Measurements from ENCODE around the gene PIK3AP1. TPM values are rescaled to one million over a fixed set of nuclear protein-coding genes. Genes with fewer than 3 reads are reported as not detected.

PIK3AP1 gene
- polyA plus RNA-seq, 1 of the 3 experiments (the other 2 are of a cell fraction) = 0.07 TPM

- Histone ChIP-seq H3K4me1 (ENCODE audit: control insufficient read depth in 1 of 2, insufficient read depth in 2 of 2, low read depth in 1 of 2, low read length in 1 of 2) (no peaks in the 10 kb centered on the region), H3F3A (replicated peaks; ENCODE audit: insufficient read depth) (no peaks in the 10 kb centered on the region), H3K9me2 (no peaks in the 10 kb centered on the region), H3K9me3 (no peaks in the 10 kb centered on the region), H4K20me1 (ENCODE audit: insufficient read depth) (no peaks in the 10 kb centered on the region), H2AFZ (ENCODE audit: low read depth) (no peak overlapping the region), H3K27me3 (ENCODE audit: insufficient read depth) (no peaks in the 10 kb centered on the region), H3K27ac (ENCODE audit: low read depth in 2 of 2, low read length in 1 of 2) (no peak overlapping the region), H3K4me2 (no peak overlapping the region), H3K36me3 (replicated peaks in 1 of 2; ENCODE audit: control insufficient read depth in 1 of 2, insufficient read depth in 2 of 2, low read length in 1 of 2) (no peaks in the 10 kb centered on the region), H3K79me2 (ENCODE audit: insufficient read depth) (no peaks in the 10 kb centered on the region), H3K9ac (no peak overlapping the region), H3K4me3 (ENCODE audit: low read depth in 2 of 2, low read length in 1 of 2) (no peak overlapping the region)
- no peak for DNase-seq
- ChIA-PET POLR2A (no interaction called here), CTCF (interaction anchor here (0.7 kb wide), 1 partner anchor 12 kb away, joined by 3 read pairs; no protein-coding TSS in a partner anchor)
- 63% methylated on average over 3 of the region's 3 CpGs for WGBS (ENCODE audit: low lambda C conversion rate)
- no peak for TF ChIP-seq USF1 (IDR thresholded peaks at IDR 0.05; ENCODE audit: borderline replicate concordance, low read depth)
- TF ChIP-seq CHD2 (IDR thresholded peaks at IDR 0.05; ENCODE audit: low read length, partially characterized antibody) = no peak
- no peak for TF ChIP-seq NFIC (IDR thresholded peaks at IDR 0.05; ENCODE audit: borderline replicate concordance)
- no peak for TF ChIP-seq FOXJ3 (CRISPR knock-in tag; IDR thresholded peaks at IDR 0.05)
- no peak for TF ChIP-seq FOSL2 (IDR thresholded peaks at IDR 0.05; ENCODE audit: borderline replicate concordance, low read depth)
- TF ChIP-seq EZH2phosphoT487 (IDR thresholded peaks at IDR 0.05; ENCODE audit: borderline replicate concordance, low read depth) = no peak
- no peak for TF ChIP-seq RFX5 (IDR thresholded peaks at IDR 0.05; ENCODE audit: low read length)
- TF ChIP-seq MEF2A (IDR thresholded peaks at IDR 0.05; ENCODE audit: borderline replicate concordance, low read depth) = no peak
- TF ChIP-seq SIN3A (IDR thresholded peaks at IDR 0.05; ENCODE audit: borderline replicate concordance, low read depth, low read length) = no peak
- no peak for TF ChIP-seq NRF1 (IDR thresholded peaks at IDR 0.05; ENCODE audit: low read depth, low read length)
- no peak for TF ChIP-seq SMC3 (IDR thresholded peaks at IDR 0.05; ENCODE audit: low read depth, low read length)
- no peak for TF ChIP-seq JUND (IDR thresholded peaks at IDR 0.05)
- TF ChIP-seq TAF1 (IDR thresholded peaks at IDR 0.05; ENCODE audit: borderline replicate concordance, low read depth, low read length) = no peak
- no peak for TF ChIP-seq REST (IDR thresholded peaks at IDR 0.05; ENCODE audit: low read depth, low read length)
- TF ChIP-seq CTCF (IDR thresholded peaks at IDR 0.05) = no peak
- no peak for TF ChIP-seq GATA2 (CRISPR knock-in tag; IDR thresholded peaks at IDR 0.05)
- TF ChIP-seq FOXM1 (IDR thresholded peaks at IDR 0.05; ENCODE audit: low read depth) = no peak
- no peak for TF ChIP-seq GABPA (IDR thresholded peaks at IDR 0.05; ENCODE audit: low read depth)
Observed at GRCh38 chr10:96693431-96693830, 26.9 kb downstream of the PIK3AP1 start.
